WTC11 (cell line): ENCODE results near the gene KCNG3. TPM values are rescaled to one million over a fixed set of nuclear protein-coding genes. Genes with fewer than 3 reads are reported as not detected.

Source experiments
- CREB1 ChIP-seq: sonication (generic); formaldehyde crosslinking; IDR thresholded peaks from 2 replicates; pipeline ENCODE4 v1.8.0; 2023; ENCODE audit warnings: mild to moderate bottlenecking, missing genetic modification reagents
- ETV6 ChIP-seq: sonication (generic); formaldehyde crosslinking; IDR thresholded peaks from 2 replicates; pipeline ENCODE4 v1.8.1; 2022; ENCODE audit warnings: mild to moderate bottlenecking, missing genetic modification reagents
- FOXJ3 ChIP-seq: sonication (generic); formaldehyde crosslinking; IDR thresholded peaks from 2 replicates; pipeline ENCODE4 v1.9.0; 2021; ENCODE audit warnings: missing genetic modification reagents, mild to moderate bottlenecking, borderline replicate concordance
- FOXK1 ChIP-seq: sonication (generic); formaldehyde crosslinking; IDR thresholded peaks from 2 replicates; pipeline ENCODE4 v1.8.0; 2022; ENCODE audit warnings: mild to moderate bottlenecking, moderate library complexity, missing genetic modification reagents
- GRHL2 ChIP-seq: fragments of 250-450 bp; sonication (Bioruptor Pico); IDR thresholded peaks from 2 replicates; pipeline ENCODE4 v1.8.0; 2022; ENCODE audit warnings: mild to moderate bottlenecking, moderate library complexity; ENCODE audit not compliant: insufficient replicate concordance, severe bottlenecking
- JAZF1 ChIP-seq: fragments of 250-450 bp; sonication (Bioruptor Pico); IDR thresholded peaks from 2 replicates; pipeline ENCODE4 v1.9.0; 2021; ENCODE audit warnings: moderate library complexity, mild to moderate bottlenecking, inconsistent platforms
- JUN ChIP-seq: sonication (generic); formaldehyde crosslinking; IDR thresholded peaks from 2 replicates; pipeline ENCODE4 v1.8.0; 2023; ENCODE audit warnings: mild to moderate bottlenecking, missing genetic modification reagents
- MXD4 ChIP-seq: fragments of 250-450 bp; sonication (Bioruptor Pico); IDR thresholded peaks from 2 replicates; pipeline ENCODE4 v1.8.0; 2021; ENCODE audit warnings: mild to moderate bottlenecking, moderate library complexity, borderline replicate concordance
- RELA ChIP-seq: sonication (generic); formaldehyde crosslinking; IDR thresholded peaks from 2 replicates; pipeline ENCODE4 v1.8.1; 2022; ENCODE audit warnings: missing genetic modification reagents, mild to moderate bottlenecking, borderline replicate concordance
- SOX15 ChIP-seq: fragments of 250-450 bp; sonication (Bioruptor Pico); IDR thresholded peaks from 2 replicates; pipeline ENCODE4 v1.9.0; 2021; ENCODE audit warnings: mild to moderate bottlenecking
- TEAD1 ChIP-seq: sonication (generic); formaldehyde crosslinking; IDR thresholded peaks from 2 replicates; pipeline ENCODE4 v1.8.0; 2022; ENCODE audit warnings: mild to moderate bottlenecking, missing genetic modification reagents
- ZNF121 ChIP-seq: sonication (generic); formaldehyde crosslinking; IDR thresholded peaks from 2 replicates; pipeline ENCODE4 v1.8.0; 2023; ENCODE audit warnings: missing genetic modification reagents
- ZNF263 ChIP-seq: sonication (generic); formaldehyde crosslinking; IDR thresholded peaks from 2 replicates; pipeline ENCODE4 v1.8.1; 2022; ENCODE audit warnings: low read depth, mild to moderate bottlenecking, moderate library complexity, missing genetic modification reagents
- ZNF396 ChIP-seq: fragments of 250-450 bp; sonication (Bioruptor Pico); IDR thresholded peaks from 2 replicates; pipeline ENCODE4 v1.8.0; 2021; ENCODE audit warnings: mild to moderate bottlenecking, moderate library complexity, borderline replicate concordance
- ZNF423 ChIP-seq: fragments of 250-450 bp; sonication (Bioruptor Pico); IDR thresholded peaks from 2 replicates; pipeline ENCODE4 v2.1.2; 2022; ENCODE audit warnings: mild to moderate bottlenecking, moderate library complexity
- total RNA-seq: library from RNA; stranded (reverse); gene quantifications from 3 replicates; pipeline ENCODE4 v1.2.3, GENCODE V29; 2021
- TF ChIP-seq, protein P1 (sequence below): sonication (generic); formaldehyde crosslinking; IDR thresholded peaks from 2 replicates; pipeline ENCODE4 v1.8.0; 2022; ENCODE audit warnings: mild to moderate bottlenecking, missing genetic modification reagents
- TF ChIP-seq, protein P2 (sequence below): sonication (generic); formaldehyde crosslinking; IDR thresholded peaks from 2 replicates; pipeline ENCODE4 v1.8.1; 2023; ENCODE audit warnings: mild to moderate bottlenecking, missing genetic modification reagents, moderate library complexity
- TF ChIP-seq, protein P3 (sequence below): sonication (generic); formaldehyde crosslinking; IDR thresholded peaks from 2 replicates; pipeline ENCODE4 v1.8.1; 2022; ENCODE audit warnings: mild to moderate bottlenecking, moderate library complexity, missing genetic modification reagents
- TF ChIP-seq, protein P4 (sequence below): fragments of 250-450 bp; sonication (Bioruptor Pico); IDR thresholded peaks from 2 replicates; pipeline ENCODE4 v1.9.0; 2021; ENCODE audit warnings: moderate library complexity, mild to moderate bottlenecking, inconsistent platforms, borderline replicate concordance
- TF ChIP-seq, protein P5 (sequence below): sonication (generic); formaldehyde crosslinking; IDR thresholded peaks from 2 replicates; pipeline ENCODE4 v1.8.0; 2023; ENCODE audit warnings: missing genetic modification reagents, mild to moderate bottlenecking, borderline replicate concordance
- TF ChIP-seq, protein P6 (sequence below): sonication (generic); formaldehyde crosslinking; IDR thresholded peaks from 2 replicates; pipeline ENCODE4 v1.8.0; 2022; ENCODE audit warnings: mild to moderate bottlenecking, missing genetic modification reagents
- TF ChIP-seq, protein P7 (sequence below): sonication (generic); formaldehyde crosslinking; IDR thresholded peaks from 2 replicates; pipeline ENCODE4 v1.8.1; 2023; ENCODE audit warnings: mild to moderate bottlenecking, missing genetic modification reagents, moderate library complexity
- TF ChIP-seq, protein P8 (sequence below): fragments of 200-600 bp; IDR thresholded peaks from 2 replicates; pipeline ENCODE4 v1.8.0; 2022; ENCODE audit warnings: antibody characterized with exemption

KCNG3 gene
- total RNA-seq, 1 experiment from 2014 or later = 15.5 TPM

DNA sequence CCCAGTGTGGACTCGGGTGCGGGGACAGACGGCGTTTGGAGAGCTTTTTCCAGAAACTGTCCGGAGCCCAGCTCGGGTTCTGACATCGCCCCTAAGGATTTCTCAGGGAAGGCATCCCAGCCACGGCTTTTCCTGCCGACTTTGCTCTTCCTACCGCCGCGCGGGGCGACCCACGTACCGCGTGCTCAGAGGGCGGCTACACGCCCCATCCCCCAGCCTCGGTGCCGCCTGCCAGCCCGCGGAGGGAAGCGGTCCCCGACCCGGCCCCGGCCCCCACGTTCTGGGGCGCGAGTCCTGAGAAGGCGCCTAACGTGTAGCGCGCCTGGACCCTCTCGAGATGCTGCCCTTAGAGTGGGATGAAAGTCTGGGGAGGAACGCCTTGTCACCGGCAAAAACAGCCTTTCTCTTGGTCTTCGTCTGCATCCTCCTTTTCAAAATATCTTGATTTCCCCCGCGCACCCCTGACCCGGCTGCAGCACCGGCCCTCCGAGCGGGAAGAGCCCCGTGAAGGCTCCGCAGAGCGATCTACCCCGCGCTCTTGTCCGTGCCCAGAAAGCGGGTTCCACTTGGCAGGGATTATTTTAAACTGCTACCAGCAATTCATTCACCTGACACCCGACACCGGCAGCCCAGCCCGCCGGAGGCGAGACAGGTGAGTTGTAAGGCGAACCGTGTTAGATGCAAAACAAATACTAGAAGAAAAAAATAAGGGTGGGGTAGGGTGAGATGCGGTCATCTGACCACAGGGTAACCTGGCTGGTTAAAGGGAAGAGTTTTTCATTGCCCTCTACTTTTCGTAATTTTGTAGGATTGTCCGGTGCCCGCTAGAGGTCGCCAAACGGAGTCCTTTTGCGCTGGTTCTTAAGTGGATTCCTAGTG is 812 bp upstream of the KCNG3 start (continued):
- TF ChIP-seq, protein P1, sequence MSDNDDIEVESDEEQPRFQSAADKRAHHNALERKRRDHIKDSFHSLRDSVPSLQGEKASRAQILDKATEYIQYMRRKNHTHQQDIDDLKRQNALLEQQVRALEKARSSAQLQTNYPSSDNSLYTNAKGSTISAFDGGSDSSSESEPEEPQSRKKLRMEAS (CRISPR knock-in tag) = peak; percentile 41
- TF ChIP-seq MXD4 (CRISPR knock-in tag) (no peak), JUN (CRISPR knock-in tag) (no peak), FOXK1 (CRISPR knock-in tag) (no peak), FOXJ3 (no peak), ZNF396 (CRISPR knock-in tag) (no peak), RELA (CRISPR knock-in tag) (no peak), JAZF1 (CRISPR knock-in tag) (no peak), ZNF121 (CRISPR knock-in tag) (no peak), ETV6 (CRISPR knock-in tag) (peak; percentile 81), CREB1 (CRISPR knock-in tag) (no peak), TEAD1 (CRISPR knock-in tag) (no peak), ZNF263 (no peak), ZNF423 (CRISPR knock-in tag) (no peak), GRHL2 (CRISPR knock-in tag) (no peak), SOX15 (CRISPR knock-in tag) (no peak)
- TF ChIP-seq, protein P2, sequence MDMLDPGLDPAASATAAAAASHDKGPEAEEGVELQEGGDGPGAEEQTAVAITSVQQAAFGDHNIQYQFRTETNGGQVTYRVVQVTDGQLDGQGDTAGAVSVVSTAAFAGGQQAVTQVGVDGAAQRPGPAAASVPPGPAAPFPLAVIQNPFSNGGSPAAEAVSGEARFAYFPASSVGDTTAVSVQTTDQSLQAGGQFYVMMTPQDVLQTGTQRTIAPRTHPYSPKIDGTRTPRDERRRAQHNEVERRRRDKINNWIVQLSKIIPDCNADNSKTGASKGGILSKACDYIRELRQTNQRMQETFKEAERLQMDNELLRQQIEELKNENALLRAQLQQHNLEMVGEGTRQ = peak; percentile 74
- TF ChIP-seq, protein P3, sequence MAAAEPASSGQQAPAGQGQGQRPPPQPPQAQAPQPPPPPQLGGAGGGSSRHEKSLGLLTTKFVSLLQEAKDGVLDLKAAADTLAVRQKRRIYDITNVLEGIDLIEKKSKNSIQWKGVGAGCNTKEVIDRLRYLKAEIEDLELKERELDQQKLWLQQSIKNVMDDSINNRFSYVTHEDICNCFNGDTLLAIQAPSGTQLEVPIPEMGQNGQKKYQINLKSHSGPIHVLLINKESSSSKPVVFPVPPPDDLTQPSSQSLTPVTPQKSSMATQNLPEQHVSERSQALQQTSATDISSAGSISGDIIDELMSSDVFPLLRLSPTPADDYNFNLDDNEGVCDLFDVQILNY = no peak
- TF ChIP-seq, protein P4, sequence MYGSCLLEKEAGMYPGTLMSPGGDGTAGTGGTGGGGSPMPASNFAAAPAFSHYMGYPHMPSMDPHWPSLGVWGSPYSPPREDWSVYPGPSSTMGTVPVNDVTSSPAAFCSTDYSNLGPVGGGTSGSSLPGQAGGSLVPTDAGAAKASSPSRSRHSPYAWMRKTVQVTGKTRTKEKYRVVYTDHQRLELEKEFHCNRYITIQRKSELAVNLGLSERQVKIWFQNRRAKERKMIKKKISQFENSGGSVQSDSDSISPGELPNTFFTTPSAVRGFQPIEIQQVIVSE (CRISPR knock-in tag) = no peak
- TF ChIP-seq, protein P5, sequence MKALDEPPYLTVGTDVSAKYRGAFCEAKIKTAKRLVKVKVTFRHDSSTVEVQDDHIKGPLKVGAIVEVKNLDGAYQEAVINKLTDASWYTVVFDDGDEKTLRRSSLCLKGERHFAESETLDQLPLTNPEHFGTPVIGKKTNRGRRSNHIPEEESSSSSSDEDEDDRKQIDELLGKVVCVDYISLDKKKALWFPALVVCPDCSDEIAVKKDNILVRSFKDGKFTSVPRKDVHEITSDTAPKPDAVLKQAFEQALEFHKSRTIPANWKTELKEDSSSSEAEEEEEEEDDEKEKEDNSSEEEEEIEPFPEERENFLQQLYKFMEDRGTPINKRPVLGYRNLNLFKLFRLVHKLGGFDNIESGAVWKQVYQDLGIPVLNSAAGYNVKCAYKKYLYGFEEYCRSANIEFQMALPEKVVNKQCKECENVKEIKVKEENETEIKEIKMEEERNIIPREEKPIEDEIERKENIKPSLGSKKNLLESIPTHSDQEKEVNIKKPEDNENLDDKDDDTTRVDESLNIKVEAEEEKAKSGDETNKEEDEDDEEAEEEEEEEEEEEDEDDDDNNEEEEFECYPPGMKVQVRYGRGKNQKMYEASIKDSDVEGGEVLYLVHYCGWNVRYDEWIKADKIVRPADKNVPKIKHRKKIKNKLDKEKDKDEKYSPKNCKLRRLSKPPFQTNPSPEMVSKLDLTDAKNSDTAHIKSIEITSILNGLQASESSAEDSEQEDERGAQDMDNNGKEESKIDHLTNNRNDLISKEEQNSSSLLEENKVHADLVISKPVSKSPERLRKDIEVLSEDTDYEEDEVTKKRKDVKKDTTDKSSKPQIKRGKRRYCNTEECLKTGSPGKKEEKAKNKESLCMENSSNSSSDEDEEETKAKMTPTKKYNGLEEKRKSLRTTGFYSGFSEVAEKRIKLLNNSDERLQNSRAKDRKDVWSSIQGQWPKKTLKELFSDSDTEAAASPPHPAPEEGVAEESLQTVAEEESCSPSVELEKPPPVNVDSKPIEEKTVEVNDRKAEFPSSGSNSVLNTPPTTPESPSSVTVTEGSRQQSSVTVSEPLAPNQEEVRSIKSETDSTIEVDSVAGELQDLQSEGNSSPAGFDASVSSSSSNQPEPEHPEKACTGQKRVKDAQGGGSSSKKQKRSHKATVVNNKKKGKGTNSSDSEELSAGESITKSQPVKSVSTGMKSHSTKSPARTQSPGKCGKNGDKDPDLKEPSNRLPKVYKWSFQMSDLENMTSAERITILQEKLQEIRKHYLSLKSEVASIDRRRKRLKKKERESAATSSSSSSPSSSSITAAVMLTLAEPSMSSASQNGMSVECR (CRISPR knock-in tag) = no peak
- TF ChIP-seq, protein P6, sequence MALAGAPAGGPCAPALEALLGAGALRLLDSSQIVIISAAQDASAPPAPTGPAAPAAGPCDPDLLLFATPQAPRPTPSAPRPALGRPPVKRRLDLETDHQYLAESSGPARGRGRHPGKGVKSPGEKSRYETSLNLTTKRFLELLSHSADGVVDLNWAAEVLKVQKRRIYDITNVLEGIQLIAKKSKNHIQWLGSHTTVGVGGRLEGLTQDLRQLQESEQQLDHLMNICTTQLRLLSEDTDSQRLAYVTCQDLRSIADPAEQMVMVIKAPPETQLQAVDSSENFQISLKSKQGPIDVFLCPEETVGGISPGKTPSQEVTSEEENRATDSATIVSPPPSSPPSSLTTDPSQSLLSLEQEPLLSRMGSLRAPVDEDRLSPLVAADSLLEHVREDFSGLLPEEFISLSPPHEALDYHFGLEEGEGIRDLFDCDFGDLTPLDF (CRISPR knock-in tag) = no peak
- TF ChIP-seq, protein P7, sequence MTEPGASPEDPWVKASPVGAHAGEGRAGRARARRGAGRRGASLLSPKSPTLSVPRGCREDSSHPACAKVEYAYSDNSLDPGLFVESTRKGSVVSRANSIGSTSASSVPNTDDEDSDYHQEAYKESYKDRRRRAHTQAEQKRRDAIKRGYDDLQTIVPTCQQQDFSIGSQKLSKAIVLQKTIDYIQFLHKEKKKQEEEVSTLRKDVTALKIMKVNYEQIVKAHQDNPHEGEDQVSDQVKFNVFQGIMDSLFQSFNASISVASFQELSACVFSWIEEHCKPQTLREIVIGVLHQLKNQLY = no peak
- TF ChIP-seq, protein P8, sequence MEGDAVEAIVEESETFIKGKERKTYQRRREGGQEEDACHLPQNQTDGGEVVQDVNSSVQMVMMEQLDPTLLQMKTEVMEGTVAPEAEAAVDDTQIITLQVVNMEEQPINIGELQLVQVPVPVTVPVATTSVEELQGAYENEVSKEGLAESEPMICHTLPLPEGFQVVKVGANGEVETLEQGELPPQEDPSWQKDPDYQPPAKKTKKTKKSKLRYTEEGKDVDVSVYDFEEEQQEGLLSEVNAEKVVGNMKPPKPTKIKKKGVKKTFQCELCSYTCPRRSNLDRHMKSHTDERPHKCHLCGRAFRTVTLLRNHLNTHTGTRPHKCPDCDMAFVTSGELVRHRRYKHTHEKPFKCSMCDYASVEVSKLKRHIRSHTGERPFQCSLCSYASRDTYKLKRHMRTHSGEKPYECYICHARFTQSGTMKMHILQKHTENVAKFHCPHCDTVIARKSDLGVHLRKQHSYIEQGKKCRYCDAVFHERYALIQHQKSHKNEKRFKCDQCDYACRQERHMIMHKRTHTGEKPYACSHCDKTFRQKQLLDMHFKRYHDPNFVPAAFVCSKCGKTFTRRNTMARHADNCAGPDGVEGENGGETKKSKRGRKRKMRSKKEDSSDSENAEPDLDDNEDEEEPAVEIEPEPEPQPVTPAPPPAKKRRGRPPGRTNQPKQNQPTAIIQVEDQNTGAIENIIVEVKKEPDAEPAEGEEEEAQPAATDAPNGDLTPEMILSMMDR = peak; percentile 89
